K562 (cell line): ENCODE measurements around the gene PTGIR. TPM values are rescaled to one million over a fixed set of nuclear protein-coding genes. Genes with fewer than 3 reads are reported as not detected.
A peak's percentile ranks its signal among the peaks of the same experiment; 100 is the strongest.

Experiments used
- BDP1 ChIP-seq: IDR thresholded peaks from 3 replicates; pipeline ENCODE4 v1.6.1; 2011; ENCODE audit not compliant: insufficient read length, insufficient read depth
- GATAD2B ChIP-seq: fragments of 450-650 bp; IDR thresholded peaks from 2 replicates; pipeline ENCODE4 v1.6.1; 2017; ENCODE audit warnings: mild to moderate bottlenecking, borderline replicate concordance
- HDAC3 ChIP-seq: fragments of 450-650 bp; IDR thresholded peaks from 2 replicates; pipeline ENCODE4 v1.6.1; 2018; ENCODE audit warnings: borderline replicate concordance, mild to moderate bottlenecking, moderate library complexity; ENCODE audit not compliant: partially characterized antibody
- HES1 ChIP-seq: fragments of 450-650 bp; IDR thresholded peaks from 2 replicates; pipeline ENCODE4 v1.6.1; 2016; ENCODE audit warnings: low read depth, mild to moderate bottlenecking, moderate library complexity
- NFE2 ChIP-seq: IDR thresholded peaks from 2 replicates; pipeline ENCODE4 v1.6.1; 2014; ENCODE audit warnings: antibody characterized with exemption, low read depth
- OTX1 ChIP-seq: fragments of 450-650 bp; formaldehyde crosslinking; IDR thresholded peaks from 2 replicates; pipeline ENCODE4 v1.4.0; 2022; ENCODE audit warnings: mild to moderate bottlenecking
- POLR2AphosphoS2 ChIP-seq: IDR thresholded peaks from 2 replicates; pipeline ENCODE4 v1.6.1; 2012; ENCODE audit warnings: low read length, improper control_type of control experiment
- POLR2G ChIP-seq: fragments of 200-400 bp; formaldehyde crosslinking; IDR thresholded peaks from 2 replicates; pipeline ENCODE4 v1.6.1; 2017; ENCODE audit warnings: low read depth, mild to moderate bottlenecking, antibody characterized with exemption, low read length, moderate library complexity
- STAT5B ChIP-seq: fragments of 250-450 bp; sonication (Bioruptor Pico); IDR thresholded peaks from 2 replicates; pipeline ENCODE4 v1.8.0; 2021; ENCODE audit warnings: mild to moderate bottlenecking, inconsistent platforms
- TOE1 ChIP-seq, 2 experiments: fragments of 450-650 bp in 1 of 2; sonication (generic) in 1 of 2; formaldehyde crosslinking in 1 of 2; IDR thresholded peaks; 2 replicates each; pipeline versions ENCODE4 v1.7.1 to v1.8.0; 2016 to 2022; ENCODE audit warnings: borderline replicate concordance in 2 of 2, mild to moderate bottlenecking in 2 of 2, antibody characterized with exemption in 1 of 2, inconsistent platforms in 1 of 2, low read depth in 1 of 2, missing genetic modification reagents in 1 of 2, moderate library complexity in 1 of 2
- ZFX ChIP-seq: sonication (generic); formaldehyde crosslinking; IDR thresholded peaks from 2 replicates; pipeline ENCODE4 v1.8.0; 2022; ENCODE audit warnings: mild to moderate bottlenecking, missing genetic modification reagents, moderate library complexity
- ZNF263 ChIP-seq: sonication (generic); formaldehyde crosslinking; IDR thresholded peaks from 2 replicates; pipeline ENCODE4 v1.8.0; 2022; ENCODE audit warnings: mild to moderate bottlenecking, missing genetic modification reagents, borderline replicate concordance
- ZNF561 ChIP-seq: fragments of 450-650 bp; formaldehyde crosslinking; conservative IDR thresholded peaks from 2 replicates; pipeline ENCODE4 v1.4.0; 2020; ENCODE audit warnings: mild to moderate bottlenecking, moderate library complexity
- ZNF785 ChIP-seq: fragments of 250-450 bp; sonication (Bioruptor Pico); IDR thresholded peaks from 2 replicates; pipeline ENCODE4 v1.4.0; 2020; ENCODE audit warnings: mild to moderate bottlenecking
- ZNF79 ChIP-seq: fragments of 250-450 bp; sonication (Bioruptor Pico); IDR thresholded peaks from 2 replicates; pipeline ENCODE4 v1.4.0; 2020; ENCODE audit warnings: low read depth, mild to moderate bottlenecking, moderate library complexity
- ZZZ3 ChIP-seq: fragments of 450-650 bp; IDR thresholded peaks from 2 replicates; pipeline ENCODE4 v1.6.1; 2016; ENCODE audit warnings: antibody characterized with exemption, mild to moderate bottlenecking, moderate library complexity
- polyA plus RNA-seq, 8 experiments: library from polyadenylated mRNA; depleted of rRNA in 4 of 8; stranded (reverse) in 5 of 8; unstranded in 3 of 8; fragments of >200 nt; fragmentation: Nextera tagmentation in 2 of 8; fragmentation: Illumina TruSeq in 1 of 8; extraction: Ambion mirVana in 2 of 8; extraction: Trizol in 1 of 8; gene quantifications; 2 replicates each; pipeline versions ENCODE4 v1.2.1 to v1.2.3, GENCODE V29; 2011 to 2014; ENCODE audit warnings: inconsistent platforms in 1 of 8, missing spikeins in 1 of 8
- total RNA-seq, 7 experiments: library from RNA; depleted of rRNA in 6 of 7; stranded (reverse); fragments of >200 nt in 6 of 7; fragmentation: Illumina TruSeq in 2 of 7; extraction: Trizol in 2 of 7; gene quantifications; 2 replicates each; pipeline versions ENCODE4 v1.2.1 to v1.2.3, GENCODE V29; 2011 to 2021; ENCODE audit warnings: low replicate concordance in 1 of 7
- TF ChIP-seq, protein P1 (sequence below): fragments of 200-600 bp; sonication (generic); IDR thresholded peaks from one replicate; pipeline ENCODE4 v1.6.1; 2012; ENCODE audit warnings: mild to moderate bottlenecking, low read depth, low read length, inconsistent platforms

PTGIR gene
- total and polyA plus RNA-seq, 9 of the 15 experiments (the other 6 are each of a cell fraction or from before 2014, with no cell fraction given) = 0.11 to 3.4 (median 1.1) TPM; not detected in 1

GRCh38 chr19:46616631-46617322 is 8.1 kb downstream of the PTGIR start (continued):
- no peak for TF ChIP-seq OTX1 (CRISPR knock-in tag)
- no peak for TF ChIP-seq ZNF561 (CRISPR knock-in tag)
- no peak for TF ChIP-seq ZNF263 (CRISPR knock-in tag)
- TF ChIP-seq HES1 = no peak
- TF ChIP-seq STAT5B (CRISPR knock-in tag) = no peak
- no peak for TF ChIP-seq GATAD2B
- no peak for TF ChIP-seq ZNF79 (CRISPR knock-in tag)
- TF ChIP-seq ZNF785 (CRISPR knock-in tag) = no peak
- no peak for TF ChIP-seq POLR2G
- TF ChIP-seq ZZZ3 = no peak
- TF ChIP-seq TOE1 (IDR thresholded peaks at IDR 0.05; ENCODE audit: borderline replicate concordance) = no peak
- TF ChIP-seq TOE1 (CRISPR knock-in tag; IDR thresholded peaks at IDR 0.05; ENCODE audit: borderline replicate concordance, low read depth) = no peak
- TF ChIP-seq BDP1 = no peak
- no peak for TF ChIP-seq NFE2
- no peak for TF ChIP-seq HDAC3
- TF ChIP-seq, protein P1, sequence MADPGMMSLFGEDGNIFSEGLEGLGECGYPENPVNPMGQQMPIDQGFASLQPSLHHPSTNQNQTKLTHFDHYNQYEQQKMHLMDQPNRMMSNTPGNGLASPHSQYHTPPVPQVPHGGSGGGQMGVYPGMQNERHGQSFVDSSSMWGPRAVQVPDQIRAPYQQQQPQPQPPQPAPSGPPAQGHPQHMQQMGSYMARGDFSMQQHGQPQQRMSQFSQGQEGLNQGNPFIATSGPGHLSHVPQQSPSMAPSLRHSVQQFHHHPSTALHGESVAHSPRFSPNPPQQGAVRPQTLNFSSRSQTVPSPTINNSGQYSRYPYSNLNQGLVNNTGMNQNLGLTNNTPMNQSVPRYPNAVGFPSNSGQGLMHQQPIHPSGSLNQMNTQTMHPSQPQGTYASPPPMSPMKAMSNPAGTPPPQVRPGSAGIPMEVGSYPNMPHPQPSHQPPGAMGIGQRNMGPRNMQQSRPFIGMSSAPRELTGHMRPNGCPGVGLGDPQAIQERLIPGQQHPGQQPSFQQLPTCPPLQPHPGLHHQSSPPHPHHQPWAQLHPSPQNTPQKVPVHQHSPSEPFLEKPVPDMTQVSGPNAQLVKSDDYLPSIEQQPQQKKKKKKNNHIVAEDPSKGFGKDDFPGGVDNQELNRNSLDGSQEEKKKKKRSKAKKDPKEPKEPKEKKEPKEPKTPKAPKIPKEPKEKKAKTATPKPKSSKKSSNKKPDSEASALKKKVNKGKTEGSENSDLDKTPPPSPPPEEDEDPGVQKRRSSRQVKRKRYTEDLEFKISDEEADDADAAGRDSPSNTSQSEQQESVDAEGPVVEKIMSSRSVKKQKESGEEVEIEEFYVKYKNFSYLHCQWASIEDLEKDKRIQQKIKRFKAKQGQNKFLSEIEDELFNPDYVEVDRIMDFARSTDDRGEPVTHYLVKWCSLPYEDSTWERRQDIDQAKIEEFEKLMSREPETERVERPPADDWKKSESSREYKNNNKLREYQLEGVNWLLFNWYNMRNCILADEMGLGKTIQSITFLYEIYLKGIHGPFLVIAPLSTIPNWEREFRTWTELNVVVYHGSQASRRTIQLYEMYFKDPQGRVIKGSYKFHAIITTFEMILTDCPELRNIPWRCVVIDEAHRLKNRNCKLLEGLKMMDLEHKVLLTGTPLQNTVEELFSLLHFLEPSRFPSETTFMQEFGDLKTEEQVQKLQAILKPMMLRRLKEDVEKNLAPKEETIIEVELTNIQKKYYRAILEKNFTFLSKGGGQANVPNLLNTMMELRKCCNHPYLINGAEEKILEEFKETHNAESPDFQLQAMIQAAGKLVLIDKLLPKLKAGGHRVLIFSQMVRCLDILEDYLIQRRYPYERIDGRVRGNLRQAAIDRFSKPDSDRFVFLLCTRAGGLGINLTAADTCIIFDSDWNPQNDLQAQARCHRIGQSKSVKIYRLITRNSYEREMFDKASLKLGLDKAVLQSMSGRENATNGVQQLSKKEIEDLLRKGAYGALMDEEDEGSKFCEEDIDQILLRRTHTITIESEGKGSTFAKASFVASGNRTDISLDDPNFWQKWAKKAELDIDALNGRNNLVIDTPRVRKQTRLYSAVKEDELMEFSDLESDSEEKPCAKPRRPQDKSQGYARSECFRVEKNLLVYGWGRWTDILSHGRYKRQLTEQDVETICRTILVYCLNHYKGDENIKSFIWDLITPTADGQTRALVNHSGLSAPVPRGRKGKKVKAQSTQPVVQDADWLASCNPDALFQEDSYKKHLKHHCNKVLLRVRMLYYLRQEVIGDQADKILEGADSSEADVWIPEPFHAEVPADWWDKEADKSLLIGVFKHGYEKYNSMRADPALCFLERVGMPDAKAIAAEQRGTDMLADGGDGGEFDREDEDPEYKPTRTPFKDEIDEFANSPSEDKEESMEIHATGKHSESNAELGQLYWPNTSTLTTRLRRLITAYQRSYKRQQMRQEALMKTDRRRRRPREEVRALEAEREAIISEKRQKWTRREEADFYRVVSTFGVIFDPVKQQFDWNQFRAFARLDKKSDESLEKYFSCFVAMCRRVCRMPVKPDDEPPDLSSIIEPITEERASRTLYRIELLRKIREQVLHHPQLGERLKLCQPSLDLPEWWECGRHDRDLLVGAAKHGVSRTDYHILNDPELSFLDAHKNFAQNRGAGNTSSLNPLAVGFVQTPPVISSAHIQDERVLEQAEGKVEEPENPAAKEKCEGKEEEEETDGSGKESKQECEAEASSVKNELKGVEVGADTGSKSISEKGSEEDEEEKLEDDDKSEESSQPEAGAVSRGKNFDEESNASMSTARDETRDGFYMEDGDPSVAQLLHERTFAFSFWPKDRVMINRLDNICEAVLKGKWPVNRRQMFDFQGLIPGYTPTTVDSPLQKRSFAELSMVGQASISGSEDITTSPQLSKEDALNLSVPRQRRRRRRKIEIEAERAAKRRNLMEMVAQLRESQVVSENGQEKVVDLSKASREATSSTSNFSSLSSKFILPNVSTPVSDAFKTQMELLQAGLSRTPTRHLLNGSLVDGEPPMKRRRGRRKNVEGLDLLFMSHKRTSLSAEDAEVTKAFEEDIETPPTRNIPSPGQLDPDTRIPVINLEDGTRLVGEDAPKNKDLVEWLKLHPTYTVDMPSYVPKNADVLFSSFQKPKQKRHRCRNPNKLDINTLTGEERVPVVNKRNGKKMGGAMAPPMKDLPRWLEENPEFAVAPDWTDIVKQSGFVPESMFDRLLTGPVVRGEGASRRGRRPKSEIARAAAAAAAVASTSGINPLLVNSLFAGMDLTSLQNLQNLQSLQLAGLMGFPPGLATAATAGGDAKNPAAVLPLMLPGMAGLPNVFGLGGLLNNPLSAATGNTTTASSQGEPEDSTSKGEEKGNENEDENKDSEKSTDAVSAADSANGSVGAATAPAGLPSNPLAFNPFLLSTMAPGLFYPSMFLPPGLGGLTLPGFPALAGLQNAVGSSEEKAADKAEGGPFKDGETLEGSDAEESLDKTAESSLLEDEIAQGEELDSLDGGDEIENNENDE = no peak
- TF ChIP-seq ZFX (CRISPR knock-in tag) = peak; percentile 32; the same call in 1 of the 2 replicates
- TF ChIP-seq POLR2AphosphoS2 = no peak
